ENCODE measurements around the gene OR9I1. TPM values are rescaled to one million over a fixed set of nuclear protein-coding genes. Genes with fewer than 3 reads are reported as not detected.

Gene OR9I1, protein sequence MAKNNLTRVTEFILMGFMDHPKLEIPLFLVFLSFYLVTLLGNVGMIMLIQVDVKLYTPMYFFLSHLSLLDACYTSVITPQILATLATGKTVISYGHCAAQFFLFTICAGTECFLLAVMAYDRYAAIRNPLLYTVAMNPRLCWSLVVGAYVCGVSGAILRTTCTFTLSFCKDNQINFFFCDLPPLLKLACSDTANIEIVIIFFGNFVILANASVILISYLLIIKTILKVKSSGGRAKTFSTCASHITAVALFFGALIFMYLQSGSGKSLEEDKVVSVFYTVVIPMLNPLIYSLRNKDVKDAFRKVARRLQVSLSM
- total RNA-seq (not detected in 2 replicates), polyA plus RNA-seq (not detected in 2 replicates)

DNA sequence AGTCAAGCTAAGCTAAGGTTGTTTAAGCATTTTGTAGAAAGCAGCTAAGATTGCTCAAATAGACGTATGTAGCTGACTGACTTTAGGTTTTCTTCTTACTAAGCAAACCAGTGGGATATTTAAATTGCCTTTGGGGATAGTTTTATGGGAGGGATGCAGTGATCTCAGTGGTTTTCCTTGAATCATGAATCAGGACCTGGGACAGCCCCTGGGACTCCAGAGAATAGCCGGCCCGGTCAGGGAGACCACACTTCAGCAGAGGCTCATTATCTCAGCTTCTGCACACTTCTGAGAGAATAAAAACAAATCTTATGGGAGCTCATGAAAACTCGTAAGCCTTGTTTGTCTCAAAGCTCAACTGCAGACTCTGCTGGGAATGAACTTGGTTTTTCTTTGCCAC, at the start of gene OR9I1:
Gene OR9I1 (minus strand): TSS at position 62 of the 400 bp plus-strand sequence. CDS start 6,086 bp downstream, outside the sequence.
- DNase-seq (ENCODE audit: low read depth in 1 of 2, low spot score in 1 of 2), result peak in 1 of 2 donors; percentile 12
- H3K27me3 ChIP-seq, result no peaks in the 10 kb centered on the region
- H3K4me3 ChIP-seq, result no peak within 1 kb of the TSS
- H3K9me3 ChIP-seq (ENCODE audit: low read depth), result no peaks in the 10 kb centered on the region
- TF ChIP-seq, protein P1, sequence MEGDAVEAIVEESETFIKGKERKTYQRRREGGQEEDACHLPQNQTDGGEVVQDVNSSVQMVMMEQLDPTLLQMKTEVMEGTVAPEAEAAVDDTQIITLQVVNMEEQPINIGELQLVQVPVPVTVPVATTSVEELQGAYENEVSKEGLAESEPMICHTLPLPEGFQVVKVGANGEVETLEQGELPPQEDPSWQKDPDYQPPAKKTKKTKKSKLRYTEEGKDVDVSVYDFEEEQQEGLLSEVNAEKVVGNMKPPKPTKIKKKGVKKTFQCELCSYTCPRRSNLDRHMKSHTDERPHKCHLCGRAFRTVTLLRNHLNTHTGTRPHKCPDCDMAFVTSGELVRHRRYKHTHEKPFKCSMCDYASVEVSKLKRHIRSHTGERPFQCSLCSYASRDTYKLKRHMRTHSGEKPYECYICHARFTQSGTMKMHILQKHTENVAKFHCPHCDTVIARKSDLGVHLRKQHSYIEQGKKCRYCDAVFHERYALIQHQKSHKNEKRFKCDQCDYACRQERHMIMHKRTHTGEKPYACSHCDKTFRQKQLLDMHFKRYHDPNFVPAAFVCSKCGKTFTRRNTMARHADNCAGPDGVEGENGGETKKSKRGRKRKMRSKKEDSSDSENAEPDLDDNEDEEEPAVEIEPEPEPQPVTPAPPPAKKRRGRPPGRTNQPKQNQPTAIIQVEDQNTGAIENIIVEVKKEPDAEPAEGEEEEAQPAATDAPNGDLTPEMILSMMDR (IDR thresholded peaks at IDR 0.05; ENCODE audit: low read depth, low read length), result no peak
- H3K36me3 ChIP-seq, result no peaks in the 10 kb centered on the region
- no peaks in the 10 kb centered on the region for H3K4me1 ChIP-seq (ENCODE audit: low read depth)
- H3K27ac ChIP-seq, result no peak within 1 kb of the TSS

DNA sequence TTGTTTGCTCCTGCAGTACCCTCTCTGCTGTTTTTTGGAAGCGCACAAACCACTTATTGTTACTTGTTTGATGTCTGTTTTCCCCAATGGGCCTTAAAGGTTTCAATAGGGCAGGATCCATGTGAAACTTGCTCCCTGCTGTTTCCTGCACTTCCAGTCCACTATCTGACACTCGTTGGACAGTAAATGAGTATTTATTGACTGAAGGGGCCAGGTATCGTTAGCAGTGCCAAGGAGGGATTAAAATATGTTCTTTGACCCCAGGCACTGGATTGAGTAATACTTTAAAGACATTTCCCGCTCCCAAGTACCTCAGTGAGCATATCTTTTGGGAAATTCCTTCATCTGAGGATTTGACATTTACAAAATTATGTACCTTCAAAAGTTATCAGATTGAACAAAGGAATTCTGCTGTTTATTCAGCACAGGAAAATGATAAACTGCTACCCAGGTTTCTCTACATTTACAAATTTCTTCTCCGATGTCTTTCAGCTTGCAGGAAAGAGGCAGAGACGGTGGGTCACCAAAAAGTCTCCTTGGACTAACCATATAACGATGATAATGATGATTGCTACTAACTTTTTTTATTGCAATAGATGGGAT, 40.3 kb upstream of the OR9I1 start:
- no peaks in the 10 kb centered on the region for H3K36me3 ChIP-seq
- DNase-seq (ENCODE audit: low read depth in 1 of 2, low spot score in 1 of 2), result no peak
- TF ChIP-seq, protein P1 (IDR thresholded peaks at IDR 0.05; ENCODE audit: low read depth, low read length), result no peak
- H3K9me3 ChIP-seq (ENCODE audit: low read depth), result no peaks in the 10 kb centered on the region
- no peaks in the 10 kb centered on the region for H3K27me3 ChIP-seq
- no peak overlapping the region for H3K4me3 ChIP-seq
- H3K4me1 ChIP-seq (ENCODE audit: low read depth), result no peaks in the 10 kb centered on the region
- H3K27ac ChIP-seq, result no peak overlapping the region

DNA sequence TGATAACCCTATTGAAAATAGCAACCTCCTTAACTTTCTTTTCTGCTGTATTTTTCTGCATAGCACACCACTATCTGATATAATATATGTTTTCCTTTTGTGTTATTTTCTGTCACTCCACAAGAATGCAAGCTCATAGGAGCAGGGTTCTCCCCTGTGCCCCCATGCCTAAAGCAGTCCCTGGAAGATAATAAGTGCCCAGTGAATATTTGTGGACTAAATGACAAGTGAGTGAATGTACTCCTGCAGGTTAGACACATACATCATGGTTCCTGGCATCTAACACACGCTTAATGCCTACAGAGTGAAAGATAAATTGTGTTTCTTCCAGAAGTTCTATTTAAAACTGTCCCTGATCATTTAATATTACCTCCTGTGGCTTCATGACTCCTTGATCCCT, 39.7 kb upstream of the OR9I1 start:
- Histone ChIP-seq H3K9me3 (ENCODE audit: low read depth) (no peaks in the 10 kb centered on the region), H3K27me3 (no peaks in the 10 kb centered on the region), H3K27ac (no peak overlapping the region), H3K36me3 (no peaks in the 10 kb centered on the region), H3K4me1 (ENCODE audit: low read depth) (no peaks in the 10 kb centered on the region), H3K4me3 (no peak overlapping the region)
- no peak for DNase-seq (ENCODE audit: low read depth in 1 of 2, low spot score in 1 of 2)
- TF ChIP-seq, protein P1 (IDR thresholded peaks at IDR 0.05; ENCODE audit: low read depth, low read length), result no peak

DNA sequence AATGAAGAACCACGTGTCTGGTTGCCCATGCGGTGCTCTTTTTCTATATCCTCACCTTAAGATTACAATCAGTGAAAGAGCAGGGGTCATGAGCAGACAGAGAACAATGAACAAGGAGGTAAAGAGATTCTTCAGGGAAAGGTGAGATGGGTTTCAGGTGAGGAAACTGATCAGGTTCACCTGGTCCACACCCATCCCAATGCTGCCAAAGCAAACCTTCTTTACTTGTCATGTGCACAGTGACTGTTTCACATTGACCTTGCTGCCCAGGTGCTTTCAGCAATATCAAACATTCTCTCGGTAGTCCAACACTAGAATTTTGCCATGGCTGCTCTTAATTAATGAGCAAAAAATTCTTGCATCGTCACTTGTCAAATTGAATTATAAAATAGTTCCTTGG, 39.1 kb upstream of the OR9I1 start:
- no peaks in the 10 kb centered on the region for H3K9me3 ChIP-seq (ENCODE audit: low read depth)

DNA sequence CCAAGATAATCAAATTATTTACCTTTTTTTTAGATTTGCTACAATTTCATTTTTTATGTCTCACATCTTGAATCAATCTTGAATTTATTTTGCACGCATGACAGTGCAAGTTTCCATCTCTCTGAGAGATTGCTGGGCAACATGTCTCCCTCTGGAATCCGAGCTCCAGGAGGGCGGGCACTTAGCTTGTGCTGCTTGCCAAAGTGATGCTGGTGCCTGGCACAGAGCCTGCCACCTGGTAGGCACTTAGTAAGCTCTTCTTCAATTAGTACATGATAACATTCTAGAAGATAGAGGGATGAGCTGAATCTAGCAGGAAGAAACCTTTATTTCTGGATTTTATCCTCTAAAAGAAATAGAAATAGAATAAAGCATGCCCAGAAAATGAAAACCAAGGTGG, 27.5 kb upstream of the OR9I1 start:
- Histone ChIP-seq H3K9me3 (ENCODE audit: low read depth) (no peaks in the 10 kb centered on the region), H3K27me3 (no peaks in the 10 kb centered on the region), H3K4me3 (no peak overlapping the region), H3K27ac (no peak overlapping the region), H3K36me3 (no peaks in the 10 kb centered on the region), H3K4me1 (ENCODE audit: low read depth) (no peaks in the 10 kb centered on the region)
- no peak for DNase-seq (ENCODE audit: low read depth in 1 of 2, low spot score in 1 of 2)
- TF ChIP-seq, protein P1 (IDR thresholded peaks at IDR 0.05; ENCODE audit: low read depth, low read length), result no peak

More for the DNA sequence above, 39.1 kb upstream of the OR9I1 start:
- no peak overlapping the region for H3K4me3 ChIP-seq
- no peak for DNase-seq (ENCODE audit: low read depth in 1 of 2, low spot score in 1 of 2)
- TF ChIP-seq, protein P1 (IDR thresholded peaks at IDR 0.05; ENCODE audit: low read depth, low read length), result no peak
- H3K27ac ChIP-seq, result no peak overlapping the region
- no peaks in the 10 kb centered on the region for H3K4me1 ChIP-seq (ENCODE audit: low read depth)
- H3K27me3 ChIP-seq, result no peaks in the 10 kb centered on the region
- H3K36me3 ChIP-seq, result no peaks in the 10 kb centered on the region

Measured in cardiac muscle cell (in vitro differentiated cells and primary cell).